DMS153 treated with DMSO at 0.1 percent for 48 hours (cell line): ENCODE data around the gene CXCR6.

Experiments used
- DNase-seq: peaks from one replicate; lab custom pipeline; 2025; ENCODE audit not compliant: unreplicated experiment; lab: John Stamatoyannopoulos, UW

Gene CXCR6

DNA sequence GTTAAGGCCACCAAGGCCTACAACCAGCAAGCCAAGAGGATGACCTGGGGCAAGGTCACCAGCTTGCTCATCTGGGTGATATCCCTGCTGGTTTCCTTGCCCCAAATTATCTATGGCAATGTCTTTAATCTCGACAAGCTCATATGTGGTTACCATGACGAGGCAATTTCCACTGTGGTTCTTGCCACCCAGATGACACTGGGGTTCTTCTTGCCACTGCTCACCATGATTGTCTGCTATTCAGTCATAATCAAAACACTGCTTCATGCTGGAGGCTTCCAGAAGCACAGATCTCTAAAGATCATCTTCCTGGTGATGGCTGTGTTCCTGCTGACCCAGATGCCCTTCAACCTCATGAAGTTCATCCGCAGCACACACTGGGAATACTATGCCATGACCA lies 3.6 kb downstream of the CXCR6 start:
- no peak for DNase-seq

GRCh38 chr3:45947361-45947760 lies 4.1 kb downstream of the CXCR6 start:
- no peak for DNase-seq

GRCh38 chr3:45948311-45948781 lies 5.1 kb downstream of the CXCR6 start:
- no peak for DNase-seq

GRCh38 chr3:45948881-45949280 lies 5.6 kb downstream of the CXCR6 start:
- no peak for DNase-seq

GRCh38 chr3:45949432-45949831 lies 6.2 kb downstream of the CXCR6 start:
- no peak for DNase-seq

GRCh38 chr3:45950131-45950530 lies 6.9 kb downstream of the CXCR6 start:
- DNase-seq, result no peak

DNA sequence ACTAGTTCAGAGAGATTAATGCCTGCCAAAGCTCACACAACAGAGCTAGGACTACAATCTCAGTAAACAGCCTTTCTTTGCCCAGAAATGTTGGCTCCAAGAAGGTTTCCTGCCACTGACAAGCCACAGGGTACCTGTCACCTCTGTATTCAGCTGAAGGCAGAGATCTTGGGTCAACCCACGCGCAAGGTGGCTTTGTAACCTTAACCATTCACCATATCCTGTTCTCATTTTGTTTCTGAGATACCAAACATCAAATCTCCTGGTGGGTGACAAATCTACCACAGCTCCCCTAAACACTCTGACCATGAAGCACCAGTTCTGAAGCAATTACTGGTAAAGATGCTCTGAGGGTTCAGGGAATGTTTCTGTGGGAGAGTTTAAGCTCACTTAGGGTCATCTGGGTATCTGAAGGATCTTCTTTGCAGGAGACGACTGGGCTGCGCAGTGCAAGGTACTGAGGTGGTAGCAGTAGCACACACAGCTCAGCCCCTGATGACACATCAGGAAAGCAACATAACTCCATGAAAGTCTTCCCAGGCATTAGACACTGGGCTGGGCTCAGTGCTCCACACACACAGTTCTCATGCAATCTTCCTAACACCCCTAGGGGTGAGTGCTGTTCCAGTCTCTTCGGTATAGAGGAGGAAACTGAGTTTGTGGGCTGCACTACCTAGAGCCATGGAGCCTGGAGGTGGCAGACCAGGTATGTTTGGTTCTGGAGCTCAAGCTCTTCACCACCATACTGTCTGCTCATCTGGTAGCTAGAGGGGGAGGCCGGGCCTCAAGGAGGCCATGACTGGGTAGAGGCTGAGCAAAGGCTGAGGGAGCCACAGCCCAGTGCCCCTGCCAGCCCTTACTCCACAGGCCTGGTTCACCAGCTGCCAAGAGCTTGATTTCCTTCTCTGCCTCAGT lies 7.7 kb downstream of the CXCR6 start:
- no peak for DNase-seq

DNA sequence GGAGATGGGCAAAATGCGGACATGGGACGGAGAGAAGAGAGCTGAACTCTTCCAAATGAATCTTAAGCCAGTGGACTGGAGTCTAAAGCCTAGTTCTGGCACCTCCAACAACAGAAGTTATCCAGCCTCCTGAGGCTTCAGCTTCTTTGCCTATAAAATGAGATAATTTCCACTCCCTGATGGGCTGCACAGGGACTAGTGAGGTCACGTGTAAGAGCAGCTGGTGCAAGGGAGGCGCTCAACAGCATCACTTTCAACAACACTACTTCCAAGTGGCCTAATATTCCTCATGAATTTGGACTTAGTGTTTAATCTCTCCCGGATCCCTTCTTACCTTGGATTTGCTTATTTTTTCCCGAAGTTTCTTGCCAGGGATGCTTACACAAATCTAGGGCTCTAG lies 8.7 kb downstream of the CXCR6 start:
- DNase-seq, result no peak

GRCh38 chr3:45952456-45952855 lies 9.2 kb downstream of the CXCR6 start:
- no peak for DNase-seq

GRCh38 chr3:45953536-45953935 lies 10.3 kb downstream of the CXCR6 start:
- DNase-seq, result no peak

- DNase-seq, result no peak
These were observed 11.0 kb downstream of the CXCR6 start for GRCh38 chr3:45954306-45954705.

DNA sequence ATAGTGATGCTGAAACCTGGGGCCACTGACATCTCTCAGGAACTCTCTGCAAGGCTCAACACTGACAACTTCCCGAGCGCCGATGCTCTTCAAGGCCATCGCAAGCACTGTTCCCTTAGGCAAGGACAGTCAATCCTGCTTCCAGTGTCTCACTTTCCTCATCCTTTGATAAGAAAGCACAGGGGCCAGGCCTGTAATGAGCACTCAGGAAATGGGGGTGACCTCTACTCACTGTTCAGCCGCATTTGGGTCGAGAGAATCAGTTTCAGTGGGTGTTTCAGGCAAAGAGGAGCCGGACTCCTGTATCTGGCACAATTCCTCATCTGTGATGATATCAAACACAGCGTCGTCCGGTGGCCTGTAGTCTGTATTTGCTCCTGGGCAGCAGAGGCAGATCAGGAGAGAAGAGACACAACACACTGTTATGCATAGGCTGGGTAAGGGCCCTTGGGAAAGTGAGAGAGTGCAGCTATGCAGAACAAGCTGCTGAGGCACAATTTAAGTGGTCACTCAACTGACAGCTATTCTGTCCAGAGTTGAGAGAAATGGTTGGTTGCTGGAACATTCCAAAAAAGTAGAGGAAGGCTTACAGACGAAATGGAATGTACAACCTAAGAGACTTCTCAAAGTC lies 11.9 kb downstream of the CXCR6 start:
- no peak for DNase-seq

DNA sequence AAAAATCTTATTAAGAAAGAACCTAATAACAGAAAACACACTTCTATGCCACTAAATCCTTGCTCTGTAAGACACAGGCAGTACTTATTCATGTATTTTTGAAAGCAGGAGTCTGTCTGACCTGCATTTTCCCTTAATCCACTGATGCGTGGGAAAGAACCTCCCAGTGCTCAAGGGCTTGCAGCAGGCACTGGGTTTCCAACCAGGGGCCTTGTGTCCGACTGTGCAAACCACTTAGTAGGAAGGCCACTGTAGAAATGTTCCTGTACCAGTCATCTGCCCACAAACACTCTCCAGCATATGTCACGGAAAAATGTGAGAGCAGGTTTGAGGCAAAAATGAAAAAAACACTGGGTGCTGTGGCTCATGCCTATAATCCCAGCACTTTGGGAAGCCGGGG lies 12.4 kb downstream of the CXCR6 start:
- no peak for DNase-seq

GRCh38 chr3:45957586-45957985 lies 14.3 kb downstream of the CXCR6 start:
- DNase-seq, result no peak

DNA sequence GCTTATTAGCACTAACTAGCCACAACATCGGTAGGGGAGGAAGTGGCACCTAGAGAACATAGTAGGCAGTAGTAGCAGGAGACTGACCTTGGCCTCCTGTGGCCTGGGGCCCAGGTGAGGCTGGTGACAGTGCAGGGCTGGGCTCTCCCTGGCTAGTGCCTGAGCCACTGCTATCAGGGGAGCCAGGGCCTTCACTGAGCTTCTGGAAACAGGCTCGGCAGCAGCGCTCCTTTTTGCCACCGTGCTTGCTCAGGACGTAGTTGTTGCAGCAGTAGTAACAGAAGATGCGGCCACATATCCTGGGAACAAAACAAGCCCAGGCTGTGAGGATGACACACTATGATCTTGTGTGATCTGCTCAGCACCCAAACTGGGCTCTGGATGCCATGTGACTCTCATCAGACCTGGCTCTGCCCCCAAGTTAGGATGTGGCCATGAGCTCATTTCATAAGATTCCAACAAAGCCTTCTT lies 15.1 kb downstream of the CXCR6 start:
- DNase-seq, result no peak

DNA sequence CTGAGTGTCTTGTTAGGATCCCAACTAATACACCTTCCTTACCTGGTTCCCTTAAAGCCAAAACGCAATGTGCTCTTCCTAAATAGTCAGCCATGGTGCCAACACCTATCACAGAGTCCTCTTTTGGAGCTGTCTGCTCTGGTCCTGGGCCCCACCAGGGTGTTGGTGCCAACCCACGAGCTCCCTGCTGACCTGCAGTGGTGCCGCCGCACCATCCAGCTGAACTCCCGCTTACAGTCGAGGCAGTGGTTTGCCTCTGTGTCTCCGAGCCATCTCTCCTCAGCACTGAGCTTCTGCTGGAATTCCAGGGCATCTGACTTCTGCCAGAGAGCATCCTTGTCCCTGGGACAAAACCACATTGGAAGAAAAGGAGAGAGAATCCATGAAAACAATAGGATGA lies 15.9 kb downstream of the CXCR6 start:
- DNase-seq, result no peak

DNA sequence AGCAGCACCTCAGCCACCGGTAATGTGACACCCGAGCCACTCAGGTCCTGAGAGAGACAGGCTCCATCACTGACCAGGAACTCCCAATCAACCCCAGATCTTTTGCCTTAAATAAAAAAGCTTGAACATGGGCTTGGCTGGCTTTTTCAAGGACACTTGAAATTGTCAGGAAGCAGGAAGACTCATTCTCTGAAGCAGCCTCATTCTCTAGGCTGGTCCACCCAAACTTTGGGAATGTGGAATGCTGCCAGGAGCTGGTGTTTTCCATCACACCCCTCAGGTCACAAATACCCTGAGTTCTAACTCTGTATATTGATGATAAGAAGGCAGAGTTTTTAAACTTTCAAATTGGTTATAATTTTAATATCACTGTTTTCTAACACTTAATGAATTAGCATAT lies 17.0 kb downstream of the CXCR6 start:
- no peak for DNase-seq

DNA sequence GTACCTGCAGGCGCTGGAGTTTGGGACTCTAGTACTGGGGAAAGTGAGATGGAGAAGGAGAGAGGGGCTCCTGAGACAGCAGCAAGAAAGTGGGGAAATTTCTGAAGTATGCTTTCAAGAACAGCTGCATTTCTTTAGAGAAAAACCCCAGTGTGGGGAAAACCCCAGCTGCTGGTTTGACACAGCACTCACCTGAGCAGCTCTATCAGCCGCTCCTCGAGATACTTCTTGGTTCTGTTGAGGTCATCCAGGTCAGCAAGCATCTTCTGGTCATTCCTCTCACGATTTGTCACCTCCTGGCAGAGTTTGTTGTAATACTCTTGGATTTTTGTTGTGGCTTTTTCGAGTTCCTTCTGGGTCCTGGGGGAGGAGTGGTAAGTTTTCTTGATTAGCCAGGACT lies 18.8 kb downstream of the CXCR6 start:
- no peak for DNase-seq

DNA sequence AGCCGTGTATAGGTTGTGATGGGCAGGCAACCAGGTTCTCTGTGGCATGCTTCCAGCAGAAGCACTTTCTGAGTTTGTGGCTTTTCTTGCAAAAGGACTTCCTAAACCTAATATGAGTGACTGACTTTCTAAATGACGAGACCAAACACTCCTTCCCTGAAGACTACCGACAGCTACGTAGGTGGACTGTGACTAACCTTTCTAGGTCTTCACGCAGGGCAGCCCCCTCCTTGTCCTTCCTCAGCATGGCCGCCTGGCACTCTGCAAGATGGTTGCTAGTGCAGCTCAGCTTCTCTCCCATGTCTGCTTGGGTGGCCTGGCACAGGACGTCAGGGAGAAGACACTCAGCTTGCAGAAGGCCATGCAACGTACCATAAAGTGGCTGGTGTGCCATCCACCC lies 20.9 kb downstream of the CXCR6 start:
- DNase-seq, result no peak

DNA sequence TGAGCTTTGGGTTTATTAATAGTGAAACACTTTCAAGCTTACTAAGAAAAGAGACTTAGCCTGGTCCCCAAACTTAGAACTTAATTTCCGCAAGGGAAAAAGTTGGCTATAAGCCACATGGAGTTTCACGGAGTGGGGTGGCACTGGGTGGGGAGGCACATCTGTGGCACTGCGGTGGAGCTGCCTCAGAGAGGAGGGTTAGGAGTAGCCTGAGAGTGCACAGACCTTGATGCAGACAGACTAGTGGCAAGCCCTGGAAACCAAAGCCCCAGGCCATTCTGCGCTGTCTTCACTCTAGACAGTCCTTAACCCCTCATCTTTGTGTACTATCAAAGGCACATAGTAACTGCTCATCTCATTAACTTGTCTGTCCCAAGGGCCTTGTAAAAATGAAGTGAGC lies 22.0 kb downstream of the CXCR6 start:
- DNase-seq, result no peak

GRCh38 chr3:45965653-45966052 lies 22.4 kb downstream of the CXCR6 start:
- DNase-seq, result no peak

GRCh38 chr3:45966371-45966791 lies 23.1 kb downstream of the CXCR6 start:
- no peak for DNase-seq
